Loucy (cell line): ENCODE results near the gene TMEM14A.

Experiments used
- CTCF ChIP-seq: fragments of 200-600 bp; sonication (generic); conservative IDR thresholded peaks from 2 replicates; pipeline ENCODE4 v1.5.1; 2014; ENCODE audit warnings: mild to moderate bottlenecking, antibody characterized with exemption, low read length
- EZH2phosphoT487 ChIP-seq: fragments of 200-600 bp; IDR thresholded peaks from 2 replicates; pipeline ENCODE4 v1.6.1; 2018; ENCODE audit warnings: antibody characterized with exemption, mild to moderate bottlenecking, moderate library complexity, borderline replicate concordance

- no peak for TF ChIP-seq CTCF
- TF ChIP-seq EZH2phosphoT487: no peak
Observed at GRCh38 chr6:52640170-52640569, 30.7 kb upstream of the TMEM14A start.
